Thymus (tissue), 11 donors: Measurements from ENCODE around the gene P2RY10. TPM values are rescaled to one million over a fixed set of nuclear protein-coding genes. Genes with fewer than 3 reads are reported as not detected.

Source experiments
- DNase-seq, 9 donors: peaks; one replicate each; pipeline ENCODE4 v3.0.0-alpha.2; 2013; ENCODE audit warnings: low spot score in 9 of 9, low read depth in 6 of 9, missing footprints in 1 of 9
- H3K27ac ChIP-seq, 2 donors: one replicate each; pipeline ENCODE4 v1.5.1; 2013; ENCODE audit warnings: control low read depth in 1 of 2, low read depth in 1 of 2, low read length in 1 of 2, mild to moderate bottlenecking in 1 of 2, moderate library complexity in 1 of 2
- H3K27me3 ChIP-seq, 2 donors: one replicate each; pipeline ENCODE4 v1.5.1; 2013; ENCODE audit warnings: low read length in 1 of 2; ENCODE audit not compliant: control insufficient read depth in 2 of 2, insufficient read depth in 1 of 2
- H3K36me3 ChIP-seq, 2 donors: one replicate each; pipeline ENCODE4 v1.5.1; 2013; ENCODE audit warnings: low read length in 1 of 2, mild to moderate bottlenecking in 1 of 2, moderate library complexity in 1 of 2; ENCODE audit not compliant: control insufficient read depth in 2 of 2, insufficient read depth in 2 of 2
- H3K4me1 ChIP-seq, 2 donors: one replicate each; pipeline ENCODE4 v1.5.1; 2013; ENCODE audit warnings: low read length in 2 of 2; ENCODE audit not compliant: control insufficient read depth in 2 of 2, insufficient read depth in 2 of 2
- H3K4me3 ChIP-seq, 2 donors: one replicate each; pipeline ENCODE4 v1.5.1; 2013; ENCODE audit warnings: low read length in 2 of 2, control low read depth in 1 of 2, mild to moderate bottlenecking in 1 of 2
- H3K9me3 ChIP-seq, 2 donors: one replicate each; pipeline ENCODE4 v1.5.1; 2013; ENCODE audit warnings: low read length in 1 of 2, mild to moderate bottlenecking in 1 of 2; ENCODE audit not compliant: control insufficient read depth in 2 of 2, insufficient read depth in 1 of 2
- WGBS: extraction: QIAGEN DNeasy Blood & Tissue Kit; methylation state at CpG from one replicate; pipeline ENCODE4 v1.1.7; 2013; 5-methylcytosine and 5-hydroxymethylcytosine counted together
- polyA plus RNA-seq: library from polyadenylated mRNA; stranded (reverse); fragments of 200-250 nt; gene quantifications from one replicate; pipeline ENCODE4 v1.2.3, GENCODE V29; 2013
- total RNA-seq: library from RNA; stranded (reverse); fragments of 120-200 nt; gene quantifications from one replicate; pipeline ENCODE4 v1.2.4, GENCODE V29; 2013
- donor health status: healthy.

Gene P2RY10
- total and polyA plus RNA-seq, 2 donors: 7.0 to 19.3 TPM

GRCh38 chrX:78950009-78950835 is 5.0 kb downstream of the P2RY10 start:
- Histone ChIP-seq H3K4me1 (no peaks in the 10 kb centered on the region), H3K27me3 (no peaks in the 10 kb centered on the region), H3K36me3 (no peaks in the 10 kb centered on the region), H3K9me3 (no peaks in the 10 kb centered on the region), H3K27ac (no peak overlapping the region), H3K4me3 (no peak overlapping the region)
- 66% methylated on average over 3 of the region's 3 CpGs for WGBS
- DNase-seq: no peak

GRCh38 chrX:78957049-78957767 is 12.0 kb downstream of the P2RY10 start:
- peaks cover 0 to 4% of the 10 kb centered on the region in 2 donors for H3K4me1 ChIP-seq
- H3K27me3 ChIP-seq: no peaks in the 10 kb centered on the region
- H3K4me3 ChIP-seq: no peak overlapping the region
- WGBS: 90% methylated on average over 2 of the region's 2 CpGs
- no peak for DNase-seq
- H3K36me3 ChIP-seq: peaks cover 0 to 13% of the 10 kb centered on the region in 2 donors
- no peak overlapping the region for H3K27ac ChIP-seq
- no peaks in the 10 kb centered on the region for H3K9me3 ChIP-seq

GRCh38 chrX:78957768-78958130 is 12.6 kb downstream of the P2RY10 start:
- no peaks in the 10 kb centered on the region for H3K27me3 ChIP-seq
- DNase-seq: no peak
- H3K36me3 ChIP-seq: peaks cover 0 to 14% of the 10 kb centered on the region in 2 donors
- no peak overlapping the region for H3K27ac ChIP-seq
- H3K9me3 ChIP-seq: no peaks in the 10 kb centered on the region
- no peak overlapping the region for H3K4me3 ChIP-seq
- peaks cover 0 to 4% of the 10 kb centered on the region in 2 donors for H3K4me1 ChIP-seq

GRCh38 chrX:78958419-78959116 is 13.4 kb downstream of the P2RY10 start:
- WGBS: 92% methylated on average over 2 of the region's 2 CpGs
- peaks cover 0 to 4% of the 10 kb centered on the region in 2 donors for H3K4me1 ChIP-seq
- no peaks in the 10 kb centered on the region for H3K9me3 ChIP-seq
- H3K27ac ChIP-seq: peak overlapping the region in 1 of 2 donors; percentile 10
- peak in 3 of 9 donors; percentile 13 to 49 (median 21) for DNase-seq
- H3K27me3 ChIP-seq: no peaks in the 10 kb centered on the region
- H3K4me3 ChIP-seq: no peak overlapping the region
- H3K36me3 ChIP-seq: peaks cover 0 to 14% of the 10 kb centered on the region in 2 donors

- no peak overlapping the region for H3K27ac ChIP-seq
- H3K4me1 ChIP-seq: peaks cover 0 to 4% of the 10 kb centered on the region in 2 donors
- peaks cover 0 to 14% of the 10 kb centered on the region in 2 donors for H3K36me3 ChIP-seq
- H3K9me3 ChIP-seq: no peaks in the 10 kb centered on the region
- 98% methylated on average over 8 of the region's 8 CpGs for WGBS
- DNase-seq: no peak
- no peak overlapping the region for H3K4me3 ChIP-seq
- no peaks in the 10 kb centered on the region for H3K27me3 ChIP-seq
Measured at GRCh38 chrX:78960888-78961287, 15.7 kb downstream of the P2RY10 start.

GRCh38 chrX:78964598-78964997 is 19.4 kb downstream of the P2RY10 start:
- DNase-seq: no peak
- no peak overlapping the region for H3K27ac ChIP-seq
- 98% methylated on average over 3 of the region's 3 CpGs for WGBS
- no peaks in the 10 kb centered on the region for H3K9me3 ChIP-seq
- peaks cover 0 to 14% of the 10 kb centered on the region in 2 donors for H3K36me3 ChIP-seq
- no peak overlapping the region for H3K4me3 ChIP-seq
- no peaks in the 10 kb centered on the region for H3K4me1 ChIP-seq
- no peaks in the 10 kb centered on the region for H3K27me3 ChIP-seq

GRCh38 chrX:78979789-78980464 is 34.7 kb downstream of the P2RY10 start:
- no peaks in the 10 kb centered on the region for H3K36me3 ChIP-seq
- 58% methylated on average over 4 of the region's 4 CpGs for WGBS
- no peaks in the 10 kb centered on the region for H3K9me3 ChIP-seq
- H3K27me3 ChIP-seq: no peaks in the 10 kb centered on the region
- H3K4me1 ChIP-seq: no peaks in the 10 kb centered on the region
- H3K27ac ChIP-seq: no peak overlapping the region
- peak in 1 of 9 donors; percentile 9 for DNase-seq
- H3K4me3 ChIP-seq: no peak overlapping the region

GRCh38 chrX:78989349-78989748 is 44.2 kb downstream of the P2RY10 start:
- Histone ChIP-seq H3K9me3 (peaks cover 0 to 7% of the 10 kb centered on the region in 2 donors), H3K4me1 (no peaks in the 10 kb centered on the region), H3K27ac (no peak overlapping the region), H3K36me3 (no peaks in the 10 kb centered on the region), H3K27me3 (no peaks in the 10 kb centered on the region), H3K4me3 (no peak overlapping the region)
- 89% methylated on average over 1 of the region's 1 CpG for WGBS
- DNase-seq: no peak
